Activated CD4-positive, alpha-beta T cell treated with anti-CD3 and anti-CD28 coated beads for 24 hours (primary cell): ENCODE results near the gene TMEM207.
"Not testable (repeated sequence)": the region's sequence is repeated elsewhere in the genome, so short reads cannot be mapped to it uniquely, and the experiment has no call there.

ENCODE experiments used
- DNase-seq, 2 donors: peaks; one replicate each; pipeline ENCODE4 v3.0.0-alpha.2; 2020; ENCODE audit warnings: low read depth in 2 of 2

Gene TMEM207

GRCh38 chr3:190449801-190450200, at the start of gene TMEM207:
TMEM207 (minus strand) TSS chr3:190449901; CDS start chr3:190449809, 92 bp downstream.
- DNase-seq: no peak

- no peak for DNase-seq
Measured at GRCh38 chr3:190499122-190499521, 49.4 kb upstream of the TMEM207 start.

DNA sequence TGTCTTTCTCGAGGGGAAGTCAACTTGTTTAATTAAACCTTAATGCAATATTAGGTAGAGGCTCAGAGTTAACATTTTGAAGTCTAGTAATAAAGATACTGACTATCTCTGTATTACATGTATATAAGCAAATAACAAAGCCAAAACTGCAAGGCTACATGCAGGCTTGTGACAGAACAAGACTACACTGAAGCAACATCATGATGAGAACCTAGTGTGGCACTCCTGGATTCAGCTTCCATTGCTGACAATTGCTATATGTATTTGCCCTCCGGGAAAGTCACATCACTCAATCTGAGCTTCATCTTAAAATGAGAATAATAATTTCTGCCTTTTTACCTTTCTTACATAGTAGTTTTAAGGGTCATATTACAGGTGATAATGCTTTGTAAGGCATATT, 48.6 kb upstream of the TMEM207 start:
- no peak for DNase-seq

GRCh38 chr3:190497811-190498210, 48.1 kb upstream of the TMEM207 start:
- no peak for DNase-seq

- no peak for DNase-seq
Measured at GRCh38 chr3:190496859-190497258, 47.2 kb upstream of the TMEM207 start.

DNA sequence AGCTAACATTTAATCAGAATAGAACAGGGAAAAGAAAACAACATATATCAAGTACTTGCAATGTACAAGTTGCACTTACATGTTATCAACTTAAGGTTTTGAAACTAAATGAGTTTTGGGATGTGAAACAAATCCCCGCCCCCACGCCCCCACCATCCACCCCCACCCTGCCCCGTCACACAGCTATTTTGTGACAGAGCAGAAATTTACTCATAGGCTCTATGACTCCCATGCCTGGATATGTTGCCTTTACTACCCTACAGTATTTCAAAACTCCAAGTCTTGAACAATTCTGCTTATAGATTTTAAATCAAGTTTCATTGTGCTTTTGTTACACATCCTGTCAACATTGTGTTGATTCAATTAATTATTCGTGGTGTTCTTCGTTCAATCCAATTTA, 46.1 kb upstream of the TMEM207 start:
- no peak for DNase-seq

- DNase-seq: no peak
Measured at GRCh38 chr3:190495354-190495753, 45.7 kb upstream of the TMEM207 start.

DNA sequence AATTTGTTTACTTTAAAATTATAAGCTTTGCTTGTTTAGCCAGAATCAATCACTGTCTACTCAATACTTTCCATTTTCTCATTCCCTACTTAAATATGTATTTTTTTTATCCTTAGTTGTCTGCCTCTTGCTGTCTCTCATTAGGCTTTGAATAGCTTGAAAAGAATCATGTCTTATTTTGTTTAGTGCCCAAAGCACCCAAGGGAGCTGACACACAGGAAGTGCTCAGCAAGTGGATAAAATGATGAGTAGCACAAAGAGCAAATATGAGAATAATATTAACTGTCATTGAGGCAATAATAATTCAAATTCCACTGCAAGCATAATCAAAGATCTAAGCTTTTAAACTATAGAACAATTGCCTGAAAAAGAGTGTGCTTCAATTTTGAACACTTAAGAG, 45.2 kb upstream of the TMEM207 start:
- DNase-seq: no peak

DNA sequence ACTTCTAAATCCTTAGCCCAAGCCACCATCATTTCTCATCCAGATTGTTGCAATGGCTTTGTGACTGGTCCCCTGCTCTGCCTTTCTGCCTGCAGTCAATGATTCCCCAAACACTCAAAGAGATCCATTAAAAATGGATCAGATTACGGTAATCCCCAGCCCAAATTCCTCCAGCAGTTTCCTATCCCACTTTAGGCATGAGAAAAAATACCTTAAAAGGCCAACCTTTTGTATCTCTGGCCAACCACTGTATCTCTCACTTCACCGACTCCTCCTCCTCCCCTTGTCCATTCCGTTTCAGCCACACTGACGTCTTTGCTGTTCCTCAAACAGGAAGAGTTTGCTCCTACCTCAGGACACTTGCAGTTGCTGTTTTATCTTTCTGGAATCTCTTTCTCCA, 43.3 kb upstream of the TMEM207 start:
- no peak for DNase-seq

DNA sequence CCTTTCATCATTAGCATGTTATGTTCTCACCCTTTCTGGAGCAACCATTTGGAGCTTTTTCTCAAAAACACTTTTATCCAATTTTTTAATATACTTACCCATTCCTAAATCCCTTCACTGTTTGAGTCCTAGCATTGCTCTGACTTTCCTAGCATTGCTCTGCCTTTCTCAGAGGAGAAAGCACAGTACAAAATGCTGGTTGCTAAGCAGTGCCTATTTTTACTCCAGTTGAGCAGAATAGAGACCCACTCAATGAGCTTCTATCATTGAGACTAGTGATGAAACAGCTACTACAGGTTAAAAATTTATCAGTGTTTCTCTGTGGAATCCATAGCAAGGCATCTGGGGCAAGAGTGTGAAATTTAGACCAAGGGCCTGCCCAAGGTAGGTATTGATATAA, 42.4 kb upstream of the TMEM207 start:
- no peak for DNase-seq

GRCh38 chr3:190491533-190492054, 41.9 kb upstream of the TMEM207 start:
- no peak for DNase-seq

DNA sequence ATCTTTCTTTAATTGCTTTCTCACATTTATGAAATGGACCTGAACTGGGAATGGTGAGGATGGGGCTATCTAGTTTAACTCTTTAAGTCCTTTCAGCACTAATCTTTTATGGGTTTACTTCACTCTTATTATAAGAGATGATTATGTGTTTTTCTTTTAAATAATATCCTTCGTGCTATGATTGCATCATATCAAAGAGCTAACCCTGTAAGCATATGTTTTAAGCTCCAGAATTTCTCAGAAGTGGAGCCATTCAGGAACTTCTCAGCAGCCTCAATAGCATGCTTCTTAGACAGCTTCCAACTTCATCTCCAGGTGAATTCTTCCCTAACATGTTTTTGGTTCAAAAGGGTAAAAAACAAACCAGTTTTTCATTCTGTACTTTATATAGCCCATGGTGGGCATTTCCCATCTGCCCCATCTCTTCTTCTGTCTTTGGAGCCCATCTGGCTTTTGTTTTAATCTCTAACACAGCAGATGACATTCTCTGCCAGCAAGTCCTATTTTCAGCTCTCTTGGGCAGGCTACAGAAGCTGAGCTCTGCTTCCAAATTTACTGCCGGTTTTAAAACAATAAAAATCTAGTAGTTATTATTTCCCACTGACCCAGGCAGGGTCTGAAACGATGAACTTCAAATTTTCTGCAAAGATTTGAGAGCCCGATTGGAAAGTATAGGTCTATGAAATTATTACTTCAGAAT, 37.4 kb upstream of the TMEM207 start:
- DNase-seq: no peak

DNA sequence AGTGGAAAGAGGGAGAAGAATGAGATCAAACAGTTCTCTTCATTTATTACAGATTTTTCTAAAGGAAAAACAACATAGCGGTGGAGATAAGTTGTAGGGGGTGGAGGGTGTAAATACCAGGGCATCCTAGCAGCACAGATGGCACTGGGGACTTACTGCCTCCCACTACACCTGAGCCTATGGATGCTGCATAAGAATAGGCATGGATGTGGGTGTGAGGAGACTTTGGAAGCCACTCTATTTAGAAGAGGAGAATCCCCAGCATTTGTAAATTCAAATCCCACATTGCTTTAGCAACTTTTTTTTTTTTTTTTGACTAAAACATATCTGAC, 36.8 kb upstream of the TMEM207 start:
- no peak for DNase-seq

DNA sequence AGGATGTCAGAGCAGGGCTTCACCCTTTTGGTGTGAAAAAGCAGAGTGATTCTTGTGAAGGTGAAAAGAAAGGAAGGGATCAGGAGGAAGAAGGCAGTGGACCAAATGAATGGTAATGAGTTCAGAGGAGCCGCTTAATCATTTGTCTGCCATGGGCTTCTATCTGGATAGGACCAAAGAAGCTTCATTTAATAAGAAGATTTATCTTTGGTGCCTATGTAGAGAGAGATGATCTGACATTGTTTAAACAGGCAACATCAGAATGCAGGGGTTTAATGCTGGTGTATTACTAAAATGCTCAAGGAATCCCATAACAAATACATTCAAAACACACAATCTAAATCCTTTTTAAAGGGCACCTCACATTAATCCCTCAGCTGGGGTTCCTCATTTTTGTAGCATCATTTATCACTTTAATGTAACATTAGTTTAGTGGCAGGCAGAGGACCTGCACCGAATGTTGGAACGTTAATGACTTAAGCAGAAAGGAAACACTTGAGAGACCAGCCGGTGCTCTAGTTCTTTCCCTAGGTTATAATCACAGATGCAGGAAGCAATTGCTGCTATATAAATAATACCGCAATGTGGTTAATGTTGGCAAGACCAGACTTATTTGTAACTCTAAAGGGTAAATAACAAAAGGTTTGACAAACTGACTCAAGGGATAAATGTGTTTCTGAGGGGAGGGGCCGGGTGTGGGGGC, 36.3 kb upstream of the TMEM207 start:
- no peak for DNase-seq

DNA sequence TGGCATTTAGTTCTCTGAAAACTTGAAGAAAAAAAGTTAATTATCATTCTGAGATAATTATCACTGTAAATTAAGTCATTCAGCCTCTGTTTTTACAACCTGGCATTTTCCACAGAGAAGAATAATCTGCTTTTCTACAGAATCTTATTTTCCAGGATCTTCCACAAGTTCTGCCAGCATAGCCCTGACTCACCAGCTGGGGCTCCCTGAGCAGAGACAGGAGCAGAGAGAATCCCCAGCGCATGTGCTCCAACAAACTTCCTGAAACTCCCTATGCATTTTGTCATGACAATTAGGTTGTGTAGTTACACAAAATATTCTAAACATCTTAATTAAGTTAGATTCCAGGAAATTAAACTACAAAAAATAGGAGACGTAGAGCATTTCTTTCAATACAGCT, 32.1 kb upstream of the TMEM207 start:
- no peak for DNase-seq

- DNase-seq: not testable (repeated sequence)
Measured at GRCh38 chr3:190473261-190473660, 23.6 kb upstream of the TMEM207 start.

DNA sequence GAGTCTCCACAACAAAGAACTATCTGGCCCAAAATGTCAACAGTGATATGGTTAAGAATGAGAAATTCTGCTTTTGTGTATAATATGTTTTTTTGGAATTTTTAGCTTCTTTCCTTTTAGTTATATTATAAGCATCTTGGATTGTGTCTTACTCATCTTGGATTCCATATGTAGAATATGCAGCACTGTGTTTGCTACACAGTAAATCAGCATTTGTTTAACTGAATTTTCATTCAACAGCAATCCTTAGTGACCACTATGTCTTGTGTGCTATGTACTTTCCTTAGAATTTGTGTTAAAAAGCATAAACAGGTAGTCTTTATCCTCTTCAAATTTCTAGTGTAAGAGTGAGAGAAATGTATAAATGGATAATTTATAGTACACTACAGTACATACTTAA, 18.2 kb upstream of the TMEM207 start:
- DNase-seq: no peak

- DNase-seq: no peak
Measured at GRCh38 chr3:190458040-190458439, 8.3 kb upstream of the TMEM207 start.

DNA sequence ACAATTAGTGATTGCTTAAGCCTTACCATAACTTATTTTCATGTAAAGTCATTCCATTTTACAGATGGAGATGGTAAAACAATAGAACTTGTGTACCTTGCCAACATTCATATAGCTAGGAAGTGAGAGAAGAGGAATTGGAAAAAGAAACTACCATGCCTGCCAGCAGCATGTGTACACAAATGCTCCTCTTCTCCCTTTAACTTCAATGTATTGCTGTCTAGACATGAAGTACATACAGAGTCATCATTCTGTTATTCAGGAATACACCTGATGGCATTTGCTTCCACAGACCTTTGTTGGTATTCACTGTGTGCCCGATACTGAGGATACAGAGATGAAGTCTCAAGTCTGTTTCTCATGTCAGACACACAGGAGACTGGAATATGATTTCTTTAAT, 7.1 kb upstream of the TMEM207 start:
- DNase-seq: no peak

- no peak for DNase-seq
Measured at GRCh38 chr3:190455828-190456227, 6.1 kb upstream of the TMEM207 start.

DNA sequence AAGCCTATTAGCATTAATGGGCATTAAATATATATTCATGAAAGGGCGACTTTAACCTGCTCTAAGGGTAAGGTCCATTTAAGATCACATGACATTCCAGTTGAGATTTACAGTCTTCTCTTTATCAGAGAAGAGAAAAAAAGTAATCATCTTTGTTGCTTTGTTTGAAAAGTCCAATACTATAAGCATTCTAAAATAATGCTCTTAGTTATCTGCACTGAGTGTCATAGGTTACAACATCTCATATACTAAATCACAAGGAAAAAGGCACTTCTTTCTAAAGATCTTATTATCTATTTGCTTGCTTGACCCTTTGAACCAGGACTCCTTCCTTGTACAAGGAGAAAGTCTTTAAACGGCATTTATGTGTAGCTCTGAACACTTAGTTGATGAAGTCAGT, 1.4 kb downstream of the TMEM207 start:
- DNase-seq: no peak

DNA sequence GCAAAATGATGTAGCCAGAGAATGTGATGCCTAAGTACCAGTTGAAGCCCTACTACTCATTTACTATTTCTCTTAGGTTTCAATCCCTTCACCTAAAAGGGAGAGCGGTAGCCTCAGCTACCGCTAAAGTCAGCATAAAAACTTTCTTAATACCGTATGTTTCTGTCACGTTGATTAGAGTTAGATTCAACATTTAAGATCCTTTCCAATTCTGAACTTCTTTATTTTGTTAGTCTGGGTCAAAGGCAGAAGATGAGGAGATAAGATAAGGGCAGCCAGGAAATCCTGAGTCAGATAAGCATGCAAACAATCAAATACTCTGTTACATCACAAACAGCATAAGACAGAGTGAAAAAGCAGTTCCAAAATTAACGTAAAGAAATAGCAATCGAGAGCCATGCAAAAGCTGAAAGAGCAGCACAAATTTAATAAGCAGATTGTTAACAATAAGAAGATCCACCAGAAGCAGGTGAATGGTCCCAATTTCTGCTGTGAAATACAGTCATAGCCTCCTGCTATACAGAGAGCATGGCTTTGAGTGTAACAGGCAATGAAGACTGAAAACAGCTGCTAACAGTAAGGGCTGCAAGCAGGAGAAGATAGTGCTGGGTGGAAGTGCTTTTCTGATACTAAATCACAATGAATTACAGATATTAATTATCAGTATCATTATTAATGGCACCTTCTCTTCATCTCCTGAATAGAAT, 3.0 kb downstream of the TMEM207 start:
- no peak for DNase-seq
